ENCODE measurements around the gene SUFU. TPM values are rescaled to one million over a fixed set of nuclear protein-coding genes. Genes with fewer than 3 reads are reported as not detected.
A peak's percentile ranks its signal among the peaks of the same experiment; 100 is the strongest.

The SUFU gene
- total RNA-seq, 1 donor, result 3.6 TPM

DNA sequence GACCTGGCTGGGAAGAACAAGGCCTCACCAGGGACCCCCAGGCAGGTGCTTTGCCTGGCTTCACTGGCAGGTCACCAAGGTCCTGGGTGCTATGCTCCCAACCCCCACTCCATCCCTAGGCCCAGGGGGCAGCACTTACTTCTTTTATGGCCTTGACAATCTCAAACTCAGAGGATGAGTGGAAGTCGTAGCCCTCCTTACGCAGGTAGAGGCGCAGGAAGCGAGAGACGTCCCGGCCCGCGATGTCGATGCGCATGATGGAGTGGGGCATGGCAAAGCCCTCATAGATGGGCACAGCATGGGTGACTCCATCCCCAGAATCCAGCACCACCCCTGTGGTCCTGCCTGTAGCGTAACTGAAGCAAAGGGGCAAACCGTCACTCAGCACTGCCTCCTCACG, 19.8 kb upstream of the SUFU start:
- peaks cover 14% of the 10 kb centered on the region for H4K20me1 ChIP-seq (ENCODE audit: insufficient read depth, low read length)
- H3K27me3 ChIP-seq (ENCODE audit: insufficient read depth, low read length), result no peaks in the 10 kb centered on the region
- TF ChIP-seq, protein P1, sequence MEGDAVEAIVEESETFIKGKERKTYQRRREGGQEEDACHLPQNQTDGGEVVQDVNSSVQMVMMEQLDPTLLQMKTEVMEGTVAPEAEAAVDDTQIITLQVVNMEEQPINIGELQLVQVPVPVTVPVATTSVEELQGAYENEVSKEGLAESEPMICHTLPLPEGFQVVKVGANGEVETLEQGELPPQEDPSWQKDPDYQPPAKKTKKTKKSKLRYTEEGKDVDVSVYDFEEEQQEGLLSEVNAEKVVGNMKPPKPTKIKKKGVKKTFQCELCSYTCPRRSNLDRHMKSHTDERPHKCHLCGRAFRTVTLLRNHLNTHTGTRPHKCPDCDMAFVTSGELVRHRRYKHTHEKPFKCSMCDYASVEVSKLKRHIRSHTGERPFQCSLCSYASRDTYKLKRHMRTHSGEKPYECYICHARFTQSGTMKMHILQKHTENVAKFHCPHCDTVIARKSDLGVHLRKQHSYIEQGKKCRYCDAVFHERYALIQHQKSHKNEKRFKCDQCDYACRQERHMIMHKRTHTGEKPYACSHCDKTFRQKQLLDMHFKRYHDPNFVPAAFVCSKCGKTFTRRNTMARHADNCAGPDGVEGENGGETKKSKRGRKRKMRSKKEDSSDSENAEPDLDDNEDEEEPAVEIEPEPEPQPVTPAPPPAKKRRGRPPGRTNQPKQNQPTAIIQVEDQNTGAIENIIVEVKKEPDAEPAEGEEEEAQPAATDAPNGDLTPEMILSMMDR (IDR thresholded peaks at IDR 0.05; ENCODE audit: extremely low read depth, low read depth, low read length), result no peak
- no peaks in the 10 kb centered on the region for H3K4me1 ChIP-seq (ENCODE audit: insufficient read depth, low read length)
- DNase-seq (ENCODE audit: insufficient read length, low spot score, missing footprints), result no peak
- H3K79me2 ChIP-seq (ENCODE audit: insufficient read depth, low read length), result peaks cover 11% of the 10 kb centered on the region
- H3K4me3 ChIP-seq (ENCODE audit: insufficient read depth, low read length), result no peak overlapping the region
- H3K9me3 ChIP-seq (ENCODE audit: low read depth, low read length), result no peaks in the 10 kb centered on the region
- H2AFZ ChIP-seq (ENCODE audit: low read length), result no peak overlapping the region
- H3K27ac ChIP-seq (ENCODE audit: low read depth, low read length), result no peak overlapping the region
- peaks cover 88% of the 10 kb centered on the region for H3K36me3 ChIP-seq (ENCODE audit: insufficient read depth, low read length)
- H3K4me2 ChIP-seq (ENCODE audit: insufficient read depth, low read length), result no peak overlapping the region

- H3K4me3 ChIP-seq (ENCODE audit: insufficient read depth, low read length), result no peak overlapping the region
- peak; percentile 53 for DNase-seq (ENCODE audit: insufficient read length, low spot score, missing footprints)
- H2AFZ ChIP-seq (ENCODE audit: low read length), result no peak overlapping the region
- peaks cover 12% of the 10 kb centered on the region for H4K20me1 ChIP-seq (ENCODE audit: insufficient read depth, low read length)
- H3K36me3 ChIP-seq (ENCODE audit: insufficient read depth, low read length), result peaks cover 90% of the 10 kb centered on the region
- H3K27ac ChIP-seq (ENCODE audit: low read depth, low read length), result no peak overlapping the region
- H3K79me2 ChIP-seq (ENCODE audit: insufficient read depth, low read length), result peaks cover 16% of the 10 kb centered on the region
- no peak overlapping the region for H3K4me2 ChIP-seq (ENCODE audit: insufficient read depth, low read length)
- no peaks in the 10 kb centered on the region for H3K9me3 ChIP-seq (ENCODE audit: low read depth, low read length)
- TF ChIP-seq, protein P1 (IDR thresholded peaks at IDR 0.05; ENCODE audit: extremely low read depth, low read depth, low read length), result no peak
- H3K27me3 ChIP-seq (ENCODE audit: insufficient read depth, low read length), result no peaks in the 10 kb centered on the region
- no peaks in the 10 kb centered on the region for H3K4me1 ChIP-seq (ENCODE audit: insufficient read depth, low read length)
These were observed 18.5 kb upstream of the SUFU start for GRCh38 chr10:102485093-102485784.

GRCh38 chr10:102491136-102491535, 12.6 kb upstream of the SUFU start:
- Histone ChIP-seq H3K79me2 (ENCODE audit: insufficient read depth, low read length) (peaks cover 68% of the 10 kb centered on the region), H3K27ac (ENCODE audit: low read depth, low read length) (no peak overlapping the region), H3K4me3 (ENCODE audit: insufficient read depth, low read length) (no peak overlapping the region), H3K9me3 (ENCODE audit: low read depth, low read length) (no peaks in the 10 kb centered on the region), H3K4me1 (ENCODE audit: insufficient read depth, low read length) (no peaks in the 10 kb centered on the region), H3K36me3 (ENCODE audit: insufficient read depth, low read length) (peaks cover 39% of the 10 kb centered on the region), H3K4me2 (ENCODE audit: insufficient read depth, low read length) (no peak overlapping the region), H3K27me3 (ENCODE audit: insufficient read depth, low read length) (no peaks in the 10 kb centered on the region), H4K20me1 (ENCODE audit: insufficient read depth, low read length) (peaks cover 28% of the 10 kb centered on the region), H2AFZ (ENCODE audit: low read length) (no peak overlapping the region)
- DNase-seq (ENCODE audit: insufficient read length, low spot score, missing footprints), result no peak
- TF ChIP-seq, protein P1 (IDR thresholded peaks at IDR 0.05; ENCODE audit: extremely low read depth, low read depth, low read length), result no peak

DNA sequence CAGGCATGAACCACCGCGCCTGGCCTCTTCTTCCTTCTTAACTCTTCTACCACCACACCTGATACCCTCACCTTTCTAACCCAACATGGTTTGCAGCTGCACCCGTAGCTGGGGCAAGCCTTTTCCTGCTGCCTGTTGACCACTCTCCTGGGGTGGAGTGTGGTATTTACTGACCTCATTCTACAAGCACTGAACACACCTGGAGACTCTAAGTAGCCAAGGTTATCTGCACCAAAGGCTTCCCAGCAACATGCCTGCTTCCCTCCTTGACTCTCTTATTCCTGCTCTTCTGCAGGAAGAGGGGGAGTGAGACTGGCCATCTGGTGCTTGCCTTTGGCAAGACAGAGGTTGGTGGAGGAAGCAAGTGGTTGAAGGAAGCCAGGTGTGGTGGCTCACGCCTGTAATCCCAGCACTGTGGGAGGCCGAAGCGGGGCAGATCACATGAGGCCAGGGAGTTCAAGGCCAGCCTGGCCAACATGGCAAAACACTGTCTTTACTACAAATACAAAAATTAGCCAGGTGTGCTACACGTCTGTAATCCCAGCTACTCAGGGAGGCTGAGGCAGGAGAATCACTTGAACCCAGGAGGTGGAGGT, 11.3 kb upstream of the SUFU start:
- Histone ChIP-seq H2AFZ (ENCODE audit: low read length) (no peak overlapping the region), H3K4me3 (ENCODE audit: insufficient read depth, low read length) (no peak overlapping the region), H3K36me3 (ENCODE audit: insufficient read depth, low read length) (peaks cover 28% of the 10 kb centered on the region), H3K4me2 (ENCODE audit: insufficient read depth, low read length) (no peak overlapping the region), H3K27ac (ENCODE audit: low read depth, low read length) (no peak overlapping the region), H3K79me2 (ENCODE audit: insufficient read depth, low read length) (peaks cover 81% of the 10 kb centered on the region), H4K20me1 (ENCODE audit: insufficient read depth, low read length) (peaks cover 38% of the 10 kb centered on the region), H3K4me1 (ENCODE audit: insufficient read depth, low read length) (no peaks in the 10 kb centered on the region), H3K27me3 (ENCODE audit: insufficient read depth, low read length) (no peaks in the 10 kb centered on the region), H3K9me3 (ENCODE audit: low read depth, low read length) (no peaks in the 10 kb centered on the region)
- DNase-seq (ENCODE audit: insufficient read length, low spot score, missing footprints), result no peak
- TF ChIP-seq, protein P1 (IDR thresholded peaks at IDR 0.05; ENCODE audit: extremely low read depth, low read depth, low read length), result no peak

Data from osteoblast (primary cell).